Testis (tissue), 2 donors: ENCODE measurements around the gene DLK2.

Experiments used
- POLR2A ChIP-seq: fragments of 450-650 bp; IDR thresholded peaks from one replicate; pipeline ENCODE4 v1.6.1; 2017; ENCODE audit warnings: antibody characterized with exemption, mild to moderate bottlenecking, moderate library complexity
- TF ChIP-seq, protein P1 (sequence below), 3 experiments: fragments of 450-650 bp in 2 of 3; fragments of 200-600 bp in 1 of 3; sonication (generic) in 1 of 3; IDR thresholded peaks; one replicate each; pipeline ENCODE4 v1.5.1; 2016 to 2019; ENCODE audit warnings: antibody characterized with exemption in 3 of 3, mild to moderate bottlenecking in 2 of 3, moderate library complexity in 1 of 3

- TF ChIP-seq, protein P1, sequence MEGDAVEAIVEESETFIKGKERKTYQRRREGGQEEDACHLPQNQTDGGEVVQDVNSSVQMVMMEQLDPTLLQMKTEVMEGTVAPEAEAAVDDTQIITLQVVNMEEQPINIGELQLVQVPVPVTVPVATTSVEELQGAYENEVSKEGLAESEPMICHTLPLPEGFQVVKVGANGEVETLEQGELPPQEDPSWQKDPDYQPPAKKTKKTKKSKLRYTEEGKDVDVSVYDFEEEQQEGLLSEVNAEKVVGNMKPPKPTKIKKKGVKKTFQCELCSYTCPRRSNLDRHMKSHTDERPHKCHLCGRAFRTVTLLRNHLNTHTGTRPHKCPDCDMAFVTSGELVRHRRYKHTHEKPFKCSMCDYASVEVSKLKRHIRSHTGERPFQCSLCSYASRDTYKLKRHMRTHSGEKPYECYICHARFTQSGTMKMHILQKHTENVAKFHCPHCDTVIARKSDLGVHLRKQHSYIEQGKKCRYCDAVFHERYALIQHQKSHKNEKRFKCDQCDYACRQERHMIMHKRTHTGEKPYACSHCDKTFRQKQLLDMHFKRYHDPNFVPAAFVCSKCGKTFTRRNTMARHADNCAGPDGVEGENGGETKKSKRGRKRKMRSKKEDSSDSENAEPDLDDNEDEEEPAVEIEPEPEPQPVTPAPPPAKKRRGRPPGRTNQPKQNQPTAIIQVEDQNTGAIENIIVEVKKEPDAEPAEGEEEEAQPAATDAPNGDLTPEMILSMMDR (IDR thresholded peaks at IDR 0.05) = no peak
- no peak for TF ChIP-seq POLR2A
Observed at GRCh38 chr6:43494766-43495165, 39.4 kb upstream of the DLK2 start.
